ENCODE results near the gene ATG16L1.

The ATG16L1 gene

DNA sequence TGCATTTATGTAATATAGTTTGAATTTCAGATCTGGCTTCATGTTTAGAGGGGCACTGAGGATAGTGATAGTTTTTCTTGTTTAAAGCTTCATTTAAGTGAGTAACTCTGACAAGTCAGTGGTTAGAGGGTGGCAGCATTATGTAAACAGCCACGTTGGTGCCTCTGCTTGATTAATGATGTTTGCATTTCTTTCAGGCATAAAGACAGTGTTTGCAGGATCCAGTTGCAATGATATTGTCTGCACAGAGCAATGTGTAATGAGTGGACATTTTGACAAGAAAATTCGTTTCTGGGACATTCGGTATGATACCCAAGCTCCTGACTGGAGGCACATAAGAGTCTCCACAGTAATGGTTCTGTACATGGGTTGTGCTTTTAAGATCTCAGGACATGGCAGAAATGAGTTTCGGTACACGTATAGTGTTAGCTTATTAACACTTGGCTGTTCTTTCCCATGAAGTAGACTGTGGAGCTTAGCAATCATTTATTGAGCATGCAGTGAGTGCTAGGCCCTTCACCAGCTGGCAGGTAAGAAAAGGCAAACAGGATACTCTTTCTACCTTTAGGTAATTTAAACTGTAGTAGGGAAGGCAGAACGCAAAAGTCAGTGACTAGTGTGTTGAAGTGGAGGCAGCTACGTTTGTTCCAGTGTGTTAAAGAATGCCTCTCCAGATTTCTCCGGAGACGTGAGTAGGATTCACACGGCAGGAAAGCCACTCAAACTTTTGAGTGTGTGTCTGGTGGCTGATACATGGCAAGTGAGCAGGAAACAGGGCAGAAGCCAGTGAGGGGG is 38.8 kb downstream of the ATG16L1 start:
- no peak for DNase-seq (ENCODE audit: low read depth in 2 of 2)

- DNase-seq (ENCODE audit: low read depth in 2 of 2) = no peak
Observed at GRCh38 chr2:233295891-233296290, 44.4 kb downstream of the ATG16L1 start.

- DNase-seq (ENCODE audit: low read depth in 2 of 2) = no peak
Observed at GRCh38 chr2:233297076-233297475, 45.6 kb downstream of the ATG16L1 start.

GRCh38 chr2:233300401-233300800 is 48.9 kb downstream of the ATG16L1 start:
- no peak for DNase-seq (ENCODE audit: low read depth in 2 of 2)

- no peak for DNase-seq (ENCODE audit: low read depth in 2 of 2)
Observed at GRCh38 chr2:233301248-233301647, 49.8 kb downstream of the ATG16L1 start.

DNA sequence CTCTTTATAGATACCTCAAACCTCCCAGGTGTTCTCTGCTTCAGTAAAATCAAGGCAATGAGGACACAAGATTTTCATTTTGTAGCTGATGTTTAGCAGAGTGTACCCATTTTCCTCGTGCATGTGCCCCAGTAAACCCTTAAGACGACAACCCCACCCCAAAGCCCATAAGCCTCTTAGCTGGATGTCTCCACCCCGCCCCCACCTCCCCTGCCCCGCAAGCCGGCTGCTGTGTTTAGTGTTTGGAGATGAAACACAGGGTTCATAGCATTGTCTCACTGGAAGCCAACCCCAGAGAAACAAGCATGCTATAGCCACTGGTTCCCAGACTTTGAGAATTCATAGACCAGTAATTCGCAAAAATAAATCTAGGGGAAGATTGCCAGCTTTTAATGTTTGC is 50.3 kb downstream of the ATG16L1 start:
- no peak for DNase-seq (ENCODE audit: low read depth in 2 of 2)

DNA sequence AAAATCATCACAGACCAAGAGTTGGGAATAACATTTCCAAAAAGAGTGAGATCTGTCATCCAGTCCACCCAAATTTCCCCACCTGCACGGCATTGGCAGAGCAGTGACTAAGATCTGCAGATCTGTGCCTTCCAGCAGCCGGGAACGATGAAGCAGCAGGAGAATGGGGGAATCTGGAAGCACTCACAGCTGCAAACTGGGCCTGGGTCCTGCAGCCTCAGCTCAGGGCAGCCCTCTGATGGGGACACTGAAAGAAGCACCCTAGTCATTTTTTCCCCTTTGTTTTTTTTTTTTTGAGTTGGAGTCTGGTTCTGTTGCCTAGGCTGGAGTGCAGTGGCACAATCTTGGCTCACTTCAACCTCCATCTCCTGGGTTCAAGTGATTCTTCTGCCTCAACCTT is 51.8 kb downstream of the ATG16L1 start:
- DNase-seq (ENCODE audit: low read depth in 2 of 2) = no peak

DNA sequence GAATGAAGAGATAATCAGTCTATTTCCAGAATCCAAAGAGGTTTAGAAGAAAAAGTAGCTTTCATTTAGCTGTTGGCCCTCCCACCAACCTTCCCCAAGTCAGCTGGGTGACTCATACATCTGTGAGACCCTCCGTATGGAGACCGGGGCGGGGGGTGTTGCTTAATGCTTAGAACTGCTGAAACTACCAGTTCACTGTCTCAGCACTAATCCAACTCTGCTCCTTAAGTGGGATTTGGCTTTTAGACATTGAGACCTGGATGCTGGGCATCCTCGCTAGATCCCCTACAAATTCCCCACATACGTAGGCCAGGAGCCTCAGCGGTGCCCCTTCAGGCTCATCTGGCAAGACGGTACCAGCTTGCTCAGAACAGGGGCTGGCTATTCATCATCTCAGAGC is 56.1 kb downstream of the ATG16L1 start, which contains the start of gene SAG:
Gene SAG, plus strand, starts transcription at position 252 of the 400 bp plus-strand sequence. CDS start 1,374 bp downstream, outside the sequence.
- DNase-seq (ENCODE audit: low read depth in 2 of 2) = no peak

GRCh38 chr2:233311241-233311926 is 59.9 kb downstream of the ATG16L1 start:
- DNase-seq (ENCODE audit: low read depth in 2 of 2) = no peak

- no peak for DNase-seq (ENCODE audit: low read depth in 2 of 2)
Observed at GRCh38 chr2:233312874-233313273, 61.4 kb downstream of the ATG16L1 start.

GRCh38 chr2:233314180-233314925 is 62.9 kb downstream of the ATG16L1 start:
- DNase-seq (ENCODE audit: low read depth in 2 of 2) = no peak

DNA sequence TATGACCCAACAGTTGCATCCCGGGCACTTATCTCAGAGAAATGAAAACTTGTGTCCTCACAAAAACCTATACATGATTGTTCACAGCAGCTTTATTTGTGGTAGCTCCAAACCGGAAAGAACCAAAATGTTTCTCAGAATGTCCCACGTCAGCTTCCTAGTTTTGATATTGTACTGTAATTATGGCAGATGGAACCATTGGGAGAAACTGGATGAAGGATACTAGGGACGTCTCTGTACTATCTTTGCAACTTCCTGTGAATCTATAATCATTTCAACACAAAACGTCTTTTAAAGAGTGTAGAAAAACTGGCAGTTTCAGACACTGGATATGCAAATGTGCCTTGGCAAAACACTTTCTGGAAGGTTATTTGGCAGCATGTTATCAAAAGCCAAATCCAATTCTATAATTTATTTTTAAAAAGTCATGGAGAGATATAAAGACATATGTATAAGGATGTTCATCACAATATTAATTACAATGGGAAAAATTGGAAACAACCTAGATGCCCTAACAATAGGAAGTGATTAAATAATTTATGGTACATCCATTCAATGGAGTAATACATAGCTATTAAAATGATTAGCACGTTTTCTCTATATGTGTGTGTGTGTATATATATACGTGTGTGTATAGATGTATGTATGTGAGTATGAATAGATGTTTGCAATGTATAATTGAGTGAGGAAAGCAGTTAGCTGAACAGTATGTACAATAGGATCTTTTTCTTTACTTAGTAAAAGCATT is 65.9 kb downstream of the ATG16L1 start:
- DNase-seq (ENCODE audit: low read depth in 2 of 2) = no peak

- DNase-seq (ENCODE audit: low read depth in 2 of 2) = no peak
Observed at GRCh38 chr2:233319256-233319655, 67.8 kb downstream of the ATG16L1 start.

DNA sequence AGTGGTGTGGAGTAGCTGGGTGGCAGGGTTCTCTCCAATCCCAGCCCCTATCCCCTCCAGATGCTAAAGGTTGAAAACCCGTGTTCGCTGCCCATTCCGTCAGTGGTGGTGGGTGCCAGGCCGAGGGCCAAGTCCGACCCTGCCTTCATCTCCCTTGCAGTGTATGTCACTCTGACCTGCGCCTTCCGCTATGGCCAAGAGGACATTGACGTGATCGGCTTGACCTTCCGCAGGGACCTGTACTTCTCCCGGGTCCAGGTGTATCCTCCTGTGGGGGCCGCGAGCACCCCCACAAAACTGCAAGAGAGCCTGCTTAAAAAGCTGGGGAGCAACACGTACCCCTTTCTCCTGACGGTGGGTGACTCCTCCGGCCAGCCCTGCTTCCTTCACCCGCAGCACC is 69.0 kb downstream of the ATG16L1 start:
- DNase-seq (ENCODE audit: low read depth in 2 of 2) = no peak

DNA sequence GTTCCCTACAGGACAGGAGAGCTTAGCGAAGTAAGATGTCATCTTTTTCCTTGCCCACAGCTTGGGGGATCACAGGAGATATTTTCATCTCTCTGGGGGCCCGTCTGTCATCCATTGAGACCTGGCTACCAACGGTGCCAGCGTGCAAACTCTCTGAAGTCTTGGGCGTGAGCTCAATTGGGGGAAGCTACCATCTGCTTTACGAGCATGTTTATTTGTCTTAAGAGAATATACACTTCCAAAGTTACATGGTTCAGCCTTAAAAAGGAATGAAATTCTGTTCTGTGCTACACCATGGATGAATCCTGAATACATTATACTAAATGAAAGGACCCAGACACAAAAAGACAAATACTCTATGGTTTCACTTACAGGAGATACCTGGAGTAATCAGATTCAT is 69.7 kb downstream of the ATG16L1 start:
- DNase-seq (ENCODE audit: low read depth in 2 of 2) = no peak

DNA sequence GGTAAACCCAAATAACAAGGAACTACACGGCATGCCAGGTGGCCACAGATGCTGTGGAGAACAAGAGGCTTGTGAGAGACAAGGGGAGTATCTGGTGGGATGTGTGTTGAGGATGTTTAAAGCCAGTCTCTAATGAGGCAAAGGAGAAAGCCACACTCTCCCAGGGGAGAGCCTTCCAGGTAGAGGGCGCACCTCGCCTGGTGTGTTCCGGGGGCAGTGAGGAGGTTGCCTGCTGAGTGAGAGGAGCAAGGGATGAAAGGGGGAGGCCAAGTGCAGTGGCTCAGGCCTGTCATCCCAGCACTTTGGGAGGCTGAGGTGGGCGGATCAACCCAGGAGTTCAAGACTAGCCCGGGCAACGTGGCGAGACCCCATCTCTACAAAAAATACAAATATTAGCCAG is 72.4 kb downstream of the ATG16L1 start:
- DNase-seq (ENCODE audit: low read depth in 2 of 2) = no peak

DNA sequence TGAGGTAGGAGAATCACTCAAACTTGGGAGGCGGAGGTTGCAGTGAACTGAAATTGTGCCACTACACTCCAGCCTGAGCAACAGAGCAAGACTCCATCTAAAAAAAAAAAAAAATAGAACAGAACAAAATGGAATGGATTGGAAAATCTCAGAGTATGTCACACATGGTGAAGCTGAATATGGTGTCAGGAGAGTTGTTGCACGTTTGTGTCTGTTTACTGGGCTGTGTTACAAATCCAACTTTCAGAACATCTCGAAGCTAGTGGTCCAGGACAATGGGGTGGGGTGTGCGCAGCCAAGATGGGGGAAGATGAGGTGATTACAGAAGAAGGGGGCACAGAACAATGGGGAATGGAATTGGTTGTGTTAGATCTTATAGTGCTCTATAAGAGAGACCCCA is 73.8 kb downstream of the ATG16L1 start:
- DNase-seq (ENCODE audit: low read depth in 2 of 2) = no peak

DNA sequence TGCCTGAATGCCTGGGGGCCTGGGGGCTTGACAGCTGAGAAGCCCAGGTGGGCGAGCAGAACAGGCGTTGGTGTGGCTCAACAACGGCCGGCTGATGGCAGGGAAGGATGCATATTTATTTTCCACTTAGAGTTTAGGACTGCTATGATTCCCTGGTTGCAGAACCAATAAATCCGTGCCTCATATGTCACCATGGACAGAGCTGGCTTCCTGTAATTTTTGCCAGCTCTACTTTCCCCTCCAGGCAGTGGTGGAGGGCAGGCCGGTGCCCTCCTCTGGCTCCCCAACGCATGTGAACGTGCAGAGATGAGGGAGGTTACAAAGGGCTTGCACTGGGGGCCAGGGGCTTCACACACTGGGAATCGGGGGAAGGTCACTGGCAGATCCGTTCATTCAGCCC is 74.3 kb downstream of the ATG16L1 start:
- no peak for DNase-seq (ENCODE audit: low read depth in 2 of 2)

- DNase-seq (ENCODE audit: low read depth in 2 of 2) = no peak
Observed at GRCh38 chr2:233326500-233326899, 75.0 kb downstream of the ATG16L1 start.

DNA sequence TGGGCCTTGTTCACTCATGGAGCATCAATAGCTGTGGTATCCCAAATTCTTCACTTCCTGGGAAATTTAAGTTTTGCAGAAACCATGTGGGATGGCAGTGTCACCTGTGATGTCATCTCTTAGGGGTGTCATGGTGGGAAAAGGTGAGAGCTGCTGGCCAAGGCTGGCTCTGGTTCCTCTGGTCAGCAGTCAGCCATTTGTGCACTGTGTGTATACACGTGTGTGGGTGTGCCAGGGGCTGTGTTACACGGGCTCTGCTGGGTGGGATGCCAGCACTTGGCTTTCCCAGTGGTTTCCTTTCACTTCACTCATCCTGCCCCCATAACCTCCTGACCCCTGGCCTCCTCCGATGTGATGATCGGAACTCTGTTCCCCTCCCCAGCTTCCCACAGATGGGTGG is 77.4 kb downstream of the ATG16L1 start:
- no peak for DNase-seq (ENCODE audit: low read depth in 2 of 2)

DNA sequence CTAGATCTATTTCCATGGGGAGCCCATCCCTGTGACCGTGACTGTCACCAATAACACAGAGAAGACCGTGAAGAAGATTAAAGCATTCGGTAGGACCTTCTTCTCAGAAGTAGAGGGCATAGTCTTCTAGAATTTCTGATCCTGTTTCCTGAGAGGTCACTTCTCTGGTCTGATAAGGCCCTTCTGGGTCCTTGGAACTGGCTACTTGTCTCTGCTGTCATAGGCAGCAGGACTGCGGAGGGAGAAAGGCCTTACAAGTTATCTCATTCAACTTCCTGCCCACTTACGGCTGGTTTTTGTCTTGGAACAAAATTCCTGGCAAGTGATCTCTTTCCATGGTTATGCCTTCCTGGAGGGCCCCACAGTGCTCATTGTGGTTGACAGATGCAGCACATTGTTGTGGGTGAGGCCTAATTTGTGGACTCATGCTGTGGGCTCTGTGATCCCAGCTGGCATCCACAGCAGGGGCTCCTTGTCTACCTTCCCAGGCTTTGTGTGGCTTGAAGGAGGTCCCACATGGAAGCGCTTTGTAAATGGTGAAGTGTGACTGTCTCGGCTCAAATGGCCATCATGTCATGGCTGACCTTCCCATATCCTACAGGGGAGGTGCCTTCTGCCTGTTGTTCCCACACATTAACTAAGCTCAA is 78.1 kb downstream of the ATG16L1 start:
- no peak for DNase-seq (ENCODE audit: low read depth in 2 of 2)
